Activated CD4-positive, alpha-beta T cell treated with anti-CD3 and anti-CD28 coated beads, Interleukin-10, Interleukin-2, amounts not matched to agents 100 ng/mL and 50 ng/mL, durations not matched to agents 16 hours and 8 hours (primary cell): ENCODE measurements around the gene PIGL.
"Not testable (repeated sequence)": the region's sequence is repeated elsewhere in the genome, so short reads cannot be mapped to it uniquely, and the experiment has no call there.

Experiments
- DNase-seq: peaks from one replicate; pipeline ENCODE4 v3.0.0-alpha.2; 2020

The PIGL gene

DNA sequence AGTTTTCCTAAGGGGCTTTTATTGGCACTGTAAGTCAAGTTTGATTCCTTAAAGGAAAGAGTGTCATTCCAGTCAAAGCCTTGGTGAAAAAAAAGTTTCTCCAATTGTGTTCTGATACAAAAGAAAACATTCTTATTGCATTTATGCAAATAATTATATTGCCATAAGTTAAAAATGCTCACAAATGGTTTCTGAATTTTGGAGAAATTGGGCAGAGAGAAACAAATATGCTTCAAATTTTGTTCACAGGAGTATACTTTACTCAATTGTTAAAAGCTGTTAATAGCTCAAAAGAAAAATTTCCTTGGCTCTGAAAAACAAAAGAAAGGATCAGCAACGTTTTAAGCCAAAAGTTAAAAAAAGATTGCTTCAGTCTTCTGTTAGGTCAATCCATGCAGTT lies 60.2 kb downstream of the PIGL start:
- DNase-seq, result no peak

DNA sequence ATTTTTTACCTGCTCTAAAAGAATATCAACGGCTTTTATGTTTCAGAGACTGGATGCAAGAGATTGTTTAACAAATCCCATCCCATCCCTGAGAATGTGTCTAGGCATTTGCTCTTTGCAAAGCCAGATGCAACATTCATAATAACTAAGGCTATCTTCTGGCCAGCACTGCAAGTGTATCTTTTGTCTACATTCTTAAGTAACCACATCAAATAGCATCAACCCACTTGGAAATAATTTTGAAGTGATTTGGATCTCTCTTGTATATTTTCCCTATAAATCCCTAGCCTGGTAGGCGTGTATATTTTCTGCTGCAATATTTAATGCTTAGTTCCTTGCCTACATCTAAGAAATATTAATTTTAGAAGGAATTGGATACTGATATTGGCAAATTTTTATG lies 64.3 kb downstream of the PIGL start:
- DNase-seq, result no peak

DNA sequence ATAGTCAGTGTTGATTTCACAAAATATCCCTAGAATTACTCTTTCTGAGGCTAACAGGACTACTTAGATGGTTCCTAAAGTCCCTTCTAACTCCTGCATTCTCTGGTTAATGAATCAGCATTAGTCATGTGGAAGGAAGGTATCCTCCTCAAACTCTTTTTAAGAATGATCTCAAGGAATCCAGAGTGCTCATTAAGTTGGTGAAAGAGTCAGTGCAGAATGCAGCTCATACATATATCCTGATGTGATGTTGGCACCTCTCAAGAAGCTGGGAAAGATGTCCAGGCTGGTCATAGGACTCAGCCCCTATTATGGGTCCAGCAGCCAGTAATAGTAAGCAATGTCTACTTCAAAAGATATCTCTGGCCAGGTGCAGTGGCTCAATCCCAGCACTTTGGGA lies 65.5 kb downstream of the PIGL start:
- DNase-seq, result no peak

DNA sequence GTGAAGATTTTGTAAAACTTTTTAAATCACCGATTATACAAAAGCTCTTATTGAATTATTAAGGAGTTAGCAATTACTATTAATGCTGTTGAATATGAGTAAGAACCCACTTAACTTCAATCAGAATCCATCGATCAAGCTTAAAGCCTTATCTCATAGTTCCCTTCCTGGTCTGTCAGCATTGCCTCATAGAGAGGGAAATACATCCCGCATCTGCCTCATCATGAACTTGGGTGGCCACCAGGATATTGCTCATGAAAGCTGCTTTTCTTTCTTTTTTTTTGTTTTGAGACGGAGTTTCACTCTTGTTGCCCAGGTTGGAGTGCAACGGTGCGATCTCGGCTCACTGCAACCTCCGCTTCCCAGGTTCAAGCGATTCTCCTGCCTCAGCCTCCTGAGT lies 66.7 kb downstream of the PIGL start:
- DNase-seq, result no peak

DNA sequence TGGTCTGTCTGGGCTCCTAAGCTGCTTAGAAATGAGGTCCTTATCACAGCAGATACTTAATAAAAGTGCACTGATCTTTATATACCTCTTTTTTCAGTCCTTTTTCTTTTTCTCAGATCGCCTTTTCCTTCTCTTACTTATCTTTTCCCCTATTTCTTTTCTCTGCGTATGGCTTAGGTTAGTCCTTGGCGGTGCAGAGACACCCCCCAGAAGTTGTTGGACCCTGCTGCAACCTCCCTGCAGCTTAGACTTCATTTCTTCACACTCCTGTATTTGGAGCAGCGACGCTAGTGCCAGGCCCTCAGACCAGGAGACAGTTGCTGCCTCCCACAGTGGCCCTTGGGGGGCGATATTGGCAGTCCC lies 68.6 kb downstream of the PIGL start:
- no peak for DNase-seq

DNA sequence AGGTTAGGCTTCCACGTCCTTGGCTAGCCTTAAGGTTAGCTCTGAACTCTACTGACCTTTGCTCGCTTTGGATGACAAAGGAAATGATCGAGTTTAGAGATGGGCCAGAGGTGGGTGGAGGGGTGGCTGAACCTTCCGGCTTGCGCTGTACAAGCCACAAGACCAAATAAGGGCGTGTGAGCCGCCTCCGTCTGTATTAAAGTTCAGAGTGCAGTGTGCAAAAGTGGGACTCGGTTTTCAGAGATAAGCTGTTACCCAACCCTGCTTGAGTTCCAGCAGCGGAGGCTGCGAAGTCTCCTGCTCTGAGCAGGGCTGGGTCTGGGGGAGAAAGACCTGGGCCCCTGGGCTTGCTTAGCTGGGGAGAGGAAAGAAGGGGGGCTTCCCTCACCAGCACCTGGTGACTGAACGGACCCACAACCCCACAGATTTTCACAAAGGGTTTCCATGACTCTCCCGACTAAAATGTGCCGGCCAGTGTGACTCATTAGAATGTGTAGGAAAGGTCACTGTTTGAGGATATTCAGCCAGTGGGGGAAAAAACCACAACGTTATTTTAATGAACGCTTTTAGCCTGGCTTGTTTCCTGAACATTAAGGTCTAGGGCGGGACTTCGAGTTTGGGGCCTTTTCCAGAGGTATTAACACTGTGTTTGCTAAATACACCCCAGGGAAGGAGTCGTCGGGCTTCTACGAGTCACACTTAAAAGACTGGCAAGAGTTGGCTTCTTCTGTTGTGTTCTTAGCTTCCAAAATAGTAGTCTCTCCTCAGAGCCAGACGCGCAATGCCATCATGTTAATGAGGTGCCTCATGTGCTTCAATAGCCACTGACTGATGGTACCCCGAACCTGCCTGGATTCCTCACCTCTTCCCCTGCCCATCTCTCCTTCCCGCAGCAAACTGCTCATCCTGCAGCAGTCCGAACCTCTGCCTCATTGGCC lies 69.3 kb downstream of the PIGL start:
- DNase-seq, result peak; percentile 89

DNA sequence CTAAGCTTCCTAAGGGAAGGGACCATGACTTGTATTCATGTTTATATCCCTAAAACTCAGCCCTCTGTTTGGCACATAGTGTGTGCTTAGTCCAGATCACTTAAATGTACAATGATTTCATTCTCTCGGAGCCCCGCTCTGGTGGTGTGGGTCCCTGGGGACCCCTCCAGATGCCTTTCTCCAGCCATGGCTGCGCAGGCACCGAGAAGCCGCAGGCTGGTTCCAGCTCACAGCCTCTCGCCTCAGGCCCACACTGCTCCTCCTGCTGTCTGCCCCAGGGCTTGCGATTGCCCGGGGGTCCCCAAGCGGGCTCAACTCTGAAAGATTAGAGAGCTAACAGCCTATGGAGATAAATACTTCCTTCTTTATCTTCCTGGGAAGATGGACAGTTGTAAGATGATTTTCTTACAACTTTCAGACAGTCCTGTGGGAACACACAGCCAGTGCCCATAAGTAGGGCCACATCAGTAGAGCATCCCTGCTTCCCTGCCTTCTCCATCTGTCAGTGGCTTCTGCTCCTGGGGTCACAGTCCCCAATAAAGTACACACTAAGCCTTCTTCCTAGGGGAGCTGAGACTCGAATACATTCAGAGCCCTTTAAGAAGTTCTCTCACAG lies 70.0 kb downstream of the PIGL start:
- DNase-seq, result no peak

DNA sequence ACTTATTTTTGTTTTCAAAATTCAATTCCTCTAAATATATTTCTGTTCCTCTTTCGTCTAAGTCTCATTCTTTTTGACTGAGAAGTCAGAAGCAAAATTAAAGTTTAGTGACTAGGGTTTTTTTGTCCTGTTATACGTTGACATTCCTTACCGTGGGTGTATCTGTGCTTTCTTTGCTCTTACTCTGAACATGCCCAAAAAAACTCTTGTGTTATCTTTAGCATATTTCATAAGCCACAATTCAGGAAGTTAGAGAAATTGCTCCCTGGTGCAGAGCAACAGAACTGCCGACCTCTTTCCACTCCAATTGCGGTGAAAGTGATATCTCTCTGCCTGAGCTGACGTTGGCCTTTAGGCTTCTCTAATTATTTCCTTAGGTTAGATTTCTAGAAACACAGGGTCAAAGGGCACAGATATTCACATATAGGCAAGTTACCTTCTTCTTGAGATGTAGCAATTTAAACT lies 70.6 kb downstream of the PIGL start:
- peak; percentile 35 for DNase-seq

DNA sequence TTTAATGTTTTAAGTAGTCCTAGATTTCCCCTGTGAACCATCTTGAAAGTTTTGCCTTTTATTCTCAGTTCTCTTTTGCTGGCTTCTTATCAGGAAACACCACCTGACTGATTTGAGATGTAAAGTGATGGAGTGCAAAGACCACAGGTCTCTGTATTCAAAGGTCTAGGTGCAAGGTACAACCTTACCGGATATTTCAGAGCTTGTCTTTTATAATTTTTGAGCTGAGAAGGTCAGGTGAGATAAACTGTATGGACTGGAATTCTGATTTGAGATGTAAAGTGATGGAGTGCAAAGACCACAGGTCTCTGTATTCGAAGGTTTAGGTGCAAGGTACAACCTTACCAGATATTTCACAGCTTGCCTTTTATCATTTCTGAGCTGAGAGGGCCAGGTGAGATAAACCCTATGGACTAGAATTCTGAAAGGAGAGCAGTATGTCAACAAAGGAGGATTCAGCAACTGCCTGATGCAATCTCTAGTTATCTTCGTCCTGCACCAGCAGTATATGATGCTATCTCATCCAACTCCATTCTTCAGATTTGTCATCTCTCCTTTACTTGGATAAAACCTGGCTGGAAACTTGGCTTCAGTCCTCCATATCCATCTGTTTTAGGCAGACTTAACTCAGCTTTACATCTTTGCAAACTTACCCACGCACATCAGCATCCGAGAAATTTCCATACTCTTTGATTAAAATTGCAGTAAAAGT lies 72.0 kb downstream of the PIGL start:
- DNase-seq, result no peak

DNA sequence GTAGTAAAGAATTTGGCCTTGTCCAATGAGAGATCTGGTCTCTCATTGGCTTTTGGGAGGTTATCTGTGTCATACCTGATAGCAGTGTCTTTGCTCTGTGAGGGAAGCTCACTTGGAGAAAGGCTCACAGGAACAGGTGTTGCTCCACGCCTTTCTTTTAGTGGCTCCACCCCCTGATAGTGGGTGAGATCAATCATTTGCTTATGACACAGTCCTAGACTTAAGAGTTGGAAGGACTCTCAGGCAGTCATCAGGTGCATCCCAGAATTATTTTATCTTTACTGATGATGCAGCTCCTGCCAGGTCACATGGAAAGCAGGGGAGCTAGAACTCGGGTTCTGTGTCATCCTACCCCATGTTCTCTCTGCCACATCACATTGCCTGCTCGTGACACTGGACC lies 76.9 kb downstream of the PIGL start:
- DNase-seq, result no peak

DNA sequence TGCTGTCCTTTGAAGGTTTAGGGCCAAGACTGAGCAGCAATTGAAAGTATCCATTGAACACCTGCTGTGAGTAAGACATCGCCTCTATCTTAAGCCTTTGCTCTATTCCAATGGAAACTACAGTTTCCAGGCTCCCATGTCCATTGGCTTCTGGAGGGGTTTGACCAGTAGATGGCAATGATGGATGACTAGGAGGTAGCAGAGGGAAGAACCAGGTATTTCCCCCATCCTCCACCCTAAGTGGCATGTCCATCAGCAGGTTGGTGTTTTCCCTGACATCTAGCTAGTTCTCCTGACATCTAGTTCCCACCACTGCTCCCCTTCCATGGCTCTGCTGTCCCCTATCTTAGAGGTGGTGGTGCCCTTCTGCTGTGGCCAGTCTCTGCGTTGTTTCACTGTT lies 77.5 kb downstream of the PIGL start:
- no peak for DNase-seq

DNA sequence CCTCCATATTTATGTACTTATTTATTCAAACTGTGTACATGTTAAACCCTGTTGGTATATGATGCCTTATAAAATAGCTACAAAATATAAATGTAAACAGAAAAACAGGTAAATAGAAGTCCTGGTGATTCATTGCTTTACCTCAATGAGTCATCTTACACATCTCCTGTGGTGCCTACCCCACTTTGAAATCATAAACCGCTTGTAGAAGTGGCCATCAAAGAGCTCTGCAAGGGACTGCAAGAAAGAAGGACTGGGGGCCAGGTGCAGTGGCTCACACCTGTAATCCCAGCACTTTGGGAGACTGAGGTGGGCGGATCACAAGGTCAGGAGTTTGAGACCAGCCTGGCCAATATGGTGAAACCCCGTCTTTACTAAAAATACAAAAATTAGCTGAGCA lies 79.1 kb downstream of the PIGL start:
- peak; percentile 47 for DNase-seq

DNA sequence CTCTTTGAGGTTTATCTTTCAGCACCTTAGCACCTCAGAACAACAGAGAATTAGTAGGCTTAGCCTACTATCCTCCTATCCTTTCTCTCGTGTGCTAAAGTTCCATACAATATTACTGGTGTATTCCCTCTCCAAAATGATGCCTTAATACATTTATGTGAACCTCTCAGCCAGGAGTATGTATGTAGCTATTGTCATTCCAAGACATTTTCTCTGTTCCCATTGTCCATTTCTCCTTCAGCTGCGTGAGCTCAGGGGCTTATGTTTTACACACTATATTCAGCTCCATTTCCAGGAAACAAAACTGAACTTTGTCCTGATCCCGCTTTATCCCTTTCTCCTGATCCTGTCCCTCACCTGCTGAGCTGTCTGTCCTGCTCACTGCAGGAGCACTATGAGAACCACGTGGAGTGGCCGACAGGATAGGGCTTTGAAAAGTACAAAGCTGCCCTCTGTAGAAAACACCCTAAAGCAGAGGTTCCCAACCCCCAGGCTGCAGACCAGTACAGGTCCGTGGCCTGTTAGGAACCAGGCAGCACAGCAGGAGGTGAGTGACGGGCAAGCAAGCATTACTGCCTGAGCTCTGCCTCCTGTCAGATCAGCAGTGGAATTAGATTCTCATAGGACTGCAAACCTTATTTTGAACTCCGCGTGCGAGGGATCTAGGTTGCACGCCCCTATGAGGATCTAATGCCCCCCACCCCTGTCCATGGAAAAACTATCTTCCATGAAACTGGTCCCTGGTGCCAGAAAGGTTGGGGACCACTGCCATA lies 80.5 kb downstream of the PIGL start:
- DNase-seq, result no peak

DNA sequence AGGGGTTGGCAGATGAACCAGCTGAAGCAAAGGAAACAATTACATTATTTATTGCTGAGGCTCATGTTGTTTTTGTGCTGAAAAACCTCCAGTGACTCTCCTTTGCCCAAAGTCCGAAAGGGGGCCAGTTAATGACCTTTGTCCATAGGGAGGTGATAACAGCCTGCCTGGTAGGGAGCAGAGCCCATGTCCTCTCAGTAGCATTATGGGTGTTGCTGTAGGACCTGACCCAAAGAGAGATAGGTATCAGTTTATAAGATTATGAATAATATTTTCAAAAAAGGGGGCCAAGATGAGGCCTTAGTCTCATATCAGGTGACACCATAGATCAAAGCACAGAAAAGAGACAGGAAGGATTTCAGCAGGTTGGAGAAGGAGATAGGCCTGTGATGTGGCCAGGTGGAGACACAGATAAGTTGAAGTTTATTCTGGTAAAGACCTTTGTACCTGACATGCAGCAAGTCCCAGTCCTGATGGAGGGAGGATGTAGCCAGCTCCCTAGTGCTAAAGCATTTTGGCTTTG lies 81.2 kb downstream of the PIGL start:
- no peak for DNase-seq

DNA sequence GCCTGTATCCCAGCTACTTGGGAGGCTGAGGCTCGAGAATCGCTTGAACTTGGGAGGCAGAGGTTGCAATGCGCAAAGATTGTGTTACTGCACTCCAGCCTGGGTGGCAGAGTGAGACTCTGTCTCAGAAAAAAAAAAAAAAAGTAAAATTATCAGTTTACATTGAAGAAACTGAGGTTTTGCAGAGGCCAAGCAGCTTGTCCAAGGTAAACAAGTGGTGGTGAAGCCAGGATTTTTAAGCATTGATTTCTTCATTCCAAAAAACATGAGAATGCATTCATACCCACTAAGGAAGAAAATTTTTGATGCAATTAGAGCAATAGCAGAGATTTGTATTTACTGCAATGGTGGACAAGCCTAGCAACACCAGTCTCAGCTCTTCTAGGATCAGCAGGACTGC lies 83.5 kb downstream of the PIGL start:
- DNase-seq, result no peak

DNA sequence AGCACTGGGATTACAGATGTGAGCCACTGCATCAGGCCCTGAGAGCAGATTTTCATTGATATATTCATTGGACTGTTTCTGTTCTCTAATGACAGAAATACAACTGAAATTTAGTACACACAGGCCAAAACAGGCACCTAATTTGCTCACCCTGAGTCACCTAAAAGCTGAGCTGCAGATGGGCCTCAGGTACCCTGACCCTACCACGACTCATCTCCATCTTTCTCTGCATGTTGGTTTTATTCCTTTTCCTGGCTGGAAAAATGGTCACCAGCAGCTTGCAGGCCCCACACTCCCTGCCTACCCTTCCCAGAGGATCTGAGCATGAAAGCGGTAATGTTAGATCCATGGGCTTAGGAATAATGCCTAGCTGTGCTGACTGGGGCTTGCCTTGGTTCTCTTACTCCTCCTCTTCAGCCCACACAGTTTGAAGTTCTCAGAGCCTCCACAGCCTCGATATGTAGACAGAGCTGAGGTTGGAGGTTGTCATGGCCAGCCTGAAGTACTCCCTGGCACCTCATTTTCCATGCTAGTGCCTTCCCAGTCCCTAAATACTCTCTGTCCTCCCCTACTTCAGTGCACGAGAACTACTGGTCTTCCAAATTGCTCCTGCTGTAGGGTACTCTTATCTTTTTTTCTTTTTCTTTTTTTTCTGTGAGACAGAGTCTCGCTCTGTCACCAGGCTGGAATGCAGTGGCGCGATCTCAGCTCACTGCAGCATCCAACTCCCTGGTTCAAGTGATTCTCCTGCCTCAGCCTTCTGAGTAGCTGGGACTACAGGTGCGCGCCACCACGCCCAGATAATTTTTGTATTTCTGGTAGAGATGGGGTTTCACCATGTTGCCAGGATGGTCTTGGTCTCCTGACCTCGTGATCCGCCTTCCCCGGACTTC lies 85.2 kb downstream of the PIGL start:
- DNase-seq, result no peak

DNA sequence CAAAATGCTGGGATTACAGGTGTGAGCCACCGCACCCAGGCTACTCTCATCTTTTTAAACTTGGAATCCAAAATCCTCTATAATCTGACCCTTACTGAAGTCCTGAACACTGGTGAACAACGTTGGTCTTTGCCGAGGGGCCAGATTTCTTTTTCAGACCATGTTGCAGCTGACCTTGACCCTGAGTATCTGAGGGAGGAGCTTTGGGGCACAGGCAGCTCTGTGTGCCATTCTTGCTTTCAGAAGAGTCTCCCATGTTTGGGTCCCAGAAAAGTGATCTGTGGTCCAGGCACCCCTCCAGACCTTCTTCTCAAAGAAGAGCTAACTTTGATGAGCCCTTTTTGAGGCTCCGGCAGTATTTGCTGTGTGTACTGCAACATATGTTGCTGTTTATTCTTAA lies 85.8 kb downstream of the PIGL start:
- DNase-seq, result no peak

DNA sequence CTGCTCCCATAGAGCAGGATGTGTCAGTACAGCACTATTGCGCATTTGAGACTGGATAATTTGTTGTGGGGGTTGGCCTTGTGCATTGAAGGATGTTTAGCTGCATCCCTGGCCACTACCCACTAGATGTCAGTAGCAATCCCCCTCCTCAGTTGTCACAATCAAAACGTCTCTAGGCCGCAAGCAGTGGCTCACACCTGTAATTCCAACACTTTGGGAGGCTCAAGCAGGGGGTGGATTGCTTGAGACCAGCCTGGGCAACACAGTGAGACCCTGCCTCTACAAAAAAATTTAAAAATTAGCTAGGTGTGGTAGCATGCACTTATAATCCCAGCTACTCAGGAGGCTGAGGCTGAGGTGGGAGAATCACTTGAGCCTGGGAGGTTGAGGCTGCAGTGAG lies 87.8 kb downstream of the PIGL start:
- DNase-seq, result peak; percentile 28

DNA sequence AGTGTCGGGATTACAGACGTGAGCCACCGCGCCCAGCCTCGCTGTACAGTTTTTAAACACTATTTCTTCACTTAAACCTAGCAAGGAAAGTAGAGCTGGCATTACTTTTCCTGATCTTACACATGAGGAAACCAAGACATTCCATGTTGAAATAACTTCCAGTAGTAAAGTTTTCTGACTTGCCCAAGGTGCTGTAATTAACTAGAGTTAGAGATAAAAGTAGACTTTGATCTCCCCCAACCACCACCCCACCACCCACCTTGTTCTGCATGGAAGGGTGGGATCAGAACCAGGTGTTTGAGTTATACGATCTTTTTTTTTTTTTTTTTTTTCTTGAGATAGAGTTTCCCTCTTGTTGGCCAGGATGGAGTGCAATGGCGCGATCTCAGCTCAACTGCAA lies 89.2 kb downstream of the PIGL start:
- DNase-seq, result no peak

DNA sequence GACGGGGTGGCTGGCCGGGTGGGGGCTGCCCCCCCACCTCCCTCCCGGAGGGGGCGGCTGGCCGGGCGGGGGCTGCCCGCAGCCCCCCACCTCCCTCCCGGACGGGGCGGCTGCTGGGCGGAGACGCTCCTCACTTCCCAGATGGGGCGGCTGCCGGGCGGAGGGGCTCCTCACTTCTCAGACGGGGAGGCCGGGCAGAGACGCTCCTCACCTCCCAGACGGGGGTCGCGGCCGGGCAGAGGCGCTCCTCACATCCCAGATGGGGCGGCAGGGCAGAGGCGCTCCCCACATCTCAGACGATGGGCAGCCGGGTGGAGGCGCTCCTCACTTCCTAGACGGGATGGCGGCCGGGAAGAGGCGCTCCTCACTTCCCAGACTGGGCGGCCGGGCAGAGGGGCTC lies 95.1 kb downstream of the PIGL start:
- DNase-seq, result not testable (repeated sequence)
